ENCODE measurements around the gene GREB1.

The GREB1 gene

DNA sequence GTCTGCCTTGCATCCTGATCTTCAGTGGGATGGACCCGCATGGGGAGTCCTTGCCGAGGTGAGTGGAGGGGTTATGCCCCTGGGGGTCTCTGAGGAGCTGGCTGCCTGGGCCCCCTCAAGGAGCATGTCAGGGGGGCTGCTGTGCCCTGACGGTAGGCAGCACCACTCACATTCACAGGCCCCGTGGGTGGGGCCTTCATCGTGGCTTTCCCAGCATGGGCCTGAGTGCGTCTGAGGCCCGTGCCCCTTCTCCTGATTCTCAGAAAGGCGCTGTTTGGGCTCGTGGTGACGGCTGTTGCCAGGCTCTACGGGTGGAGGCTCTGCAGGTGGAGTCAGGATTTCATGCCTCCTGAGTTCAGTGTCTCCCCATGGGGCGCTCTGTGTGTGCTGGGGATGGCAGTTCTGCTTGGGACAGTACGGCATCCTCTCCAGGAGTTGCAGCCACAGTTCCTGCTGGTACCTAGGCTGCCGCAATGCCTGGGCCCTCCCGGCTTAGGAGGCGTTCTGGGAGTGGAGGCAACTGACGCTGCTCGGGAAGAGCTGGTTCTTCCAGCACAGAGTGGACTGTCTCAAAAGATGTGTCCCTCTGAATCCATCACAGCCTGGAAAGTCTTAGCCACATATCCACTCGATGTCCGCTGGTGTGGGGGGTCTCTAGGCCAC lies 78.8 kb downstream of the GREB1 start:
- ATAC-seq = no peak

DNA sequence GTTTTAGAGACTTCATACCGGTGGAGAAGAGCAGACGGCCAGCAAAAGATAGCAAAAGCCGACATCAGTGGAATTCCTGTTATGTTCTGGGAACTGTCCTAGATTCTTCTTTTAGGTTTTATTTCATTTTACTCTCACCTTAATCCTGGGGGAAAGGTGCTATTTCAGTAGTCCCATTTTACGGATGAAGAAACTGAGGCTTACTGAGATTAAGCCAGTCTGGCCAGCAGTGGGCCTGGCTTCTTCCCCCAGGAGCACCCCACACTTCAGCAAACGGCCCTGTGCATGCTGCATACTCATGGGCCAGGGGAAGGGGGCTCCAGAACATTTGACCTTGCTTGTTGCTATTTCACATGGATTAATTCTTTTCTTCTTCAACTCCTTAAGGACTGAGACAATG lies 79.5 kb downstream of the GREB1 start:
- ATAC-seq = no peak

GRCh38 chr2:11615209-11615608 lies 81.4 kb downstream of the GREB1 start:
- no peak for ATAC-seq

GRCh38 chr2:11616097-11616687 lies 82.3 kb downstream of the GREB1 start:
- no peak for ATAC-seq

DNA sequence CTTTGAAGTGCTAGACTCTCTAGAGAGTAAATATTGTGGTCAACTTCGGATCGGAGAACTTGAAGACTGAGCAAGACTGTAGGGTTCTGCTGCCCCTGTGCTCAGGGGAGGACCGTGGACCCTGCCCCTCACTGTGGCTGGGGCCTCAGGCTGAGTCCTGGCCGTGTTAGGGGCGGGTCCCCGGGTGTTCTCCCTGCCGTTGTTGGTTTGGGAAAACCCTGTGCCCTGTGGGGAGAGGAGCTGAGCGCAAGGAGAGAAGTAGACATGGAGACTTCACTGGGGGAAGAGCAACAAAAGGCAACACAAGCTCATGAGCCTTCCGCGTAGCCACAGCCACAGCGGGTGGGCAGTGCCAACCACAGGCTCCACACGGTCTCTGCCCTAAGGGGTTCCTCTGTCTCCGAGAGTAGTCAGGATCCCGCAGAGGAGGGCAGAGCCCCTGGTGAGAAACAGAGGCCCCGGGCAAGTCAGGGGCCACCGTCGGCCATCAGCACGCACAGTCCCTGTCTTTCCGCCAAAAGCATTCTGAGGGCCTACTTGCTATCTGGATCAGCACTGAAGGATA lies 83.1 kb downstream of the GREB1 start:
- ATAC-seq = no peak

DNA sequence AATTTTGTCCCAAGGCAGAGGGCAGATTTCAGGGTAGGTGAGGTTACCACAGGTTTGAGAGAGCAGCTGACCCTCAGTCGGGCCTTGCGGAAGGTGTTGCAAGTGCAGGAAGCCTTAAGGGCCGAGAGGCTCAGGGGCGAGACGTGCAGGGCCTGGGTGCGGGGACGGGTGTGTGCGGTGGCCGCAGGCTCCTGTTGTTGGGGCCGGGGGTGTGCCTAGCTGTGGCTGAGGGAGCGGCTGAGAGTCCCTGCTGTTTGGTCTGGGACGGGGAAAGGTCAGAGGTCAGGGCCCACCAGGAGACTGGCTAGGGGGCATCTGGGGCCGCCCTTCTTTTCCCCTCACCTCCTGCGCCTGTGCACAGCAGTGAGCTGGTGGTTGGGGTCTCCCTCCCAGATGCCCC lies 83.7 kb downstream of the GREB1 start:
- no peak for ATAC-seq

GRCh38 chr2:11617984-11618707 lies 84.3 kb downstream of the GREB1 start:
- no peak for ATAC-seq

- ATAC-seq = no peak
Measured at GRCh38 chr2:11618708-11619062, 84.8 kb downstream of the GREB1 start.

- no peak for ATAC-seq
Measured at GRCh38 chr2:11621410-11621809, 87.6 kb downstream of the GREB1 start.

DNA sequence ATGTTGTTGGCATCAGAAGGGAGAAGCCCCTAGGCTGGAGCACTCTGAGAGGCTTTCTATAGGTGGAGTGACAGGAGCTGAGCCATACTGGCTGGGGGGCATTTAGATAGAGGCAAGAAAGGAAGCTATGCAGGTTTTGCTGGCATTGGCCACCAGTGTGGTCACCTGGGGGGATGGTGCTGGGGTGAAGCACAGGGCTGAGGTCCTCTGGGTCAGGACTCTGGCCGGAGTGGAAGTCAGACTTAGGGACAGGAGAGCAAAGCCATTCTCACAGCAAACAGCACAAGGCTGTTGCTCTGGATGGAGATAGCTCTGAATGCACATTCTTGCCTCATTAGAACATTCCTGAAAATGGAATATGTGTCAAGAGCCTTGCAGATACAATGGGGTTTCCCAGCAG lies 88.8 kb downstream of the GREB1 start:
- no peak for ATAC-seq

- ATAC-seq = no peak
Measured at GRCh38 chr2:11624893-11625292, 91.0 kb downstream of the GREB1 start.

GRCh38 chr2:11625671-11626070 lies 91.8 kb downstream of the GREB1 start:
- no peak for ATAC-seq

- no peak for ATAC-seq
Measured at GRCh38 chr2:11628675-11629074, 94.8 kb downstream of the GREB1 start.

DNA sequence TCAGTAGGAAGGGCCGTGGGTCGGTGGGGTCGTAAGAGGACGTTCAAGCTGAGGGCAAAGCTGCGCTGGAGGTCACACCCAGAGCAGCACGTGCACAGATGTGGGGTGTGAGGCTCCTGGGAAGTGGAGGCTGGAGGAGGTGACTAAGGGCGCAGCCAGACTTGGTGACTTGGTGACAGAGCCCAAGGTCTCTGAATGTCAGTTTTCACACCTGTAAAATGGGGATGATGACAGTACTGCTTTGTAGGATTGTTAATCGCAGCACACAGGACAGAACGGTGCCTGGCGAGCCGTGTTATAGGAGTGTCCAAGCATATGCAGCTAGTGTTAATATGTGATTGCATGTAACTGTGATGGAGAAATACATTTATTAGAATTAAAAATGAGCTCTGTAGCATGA lies 95.4 kb downstream of the GREB1 start:
- ATAC-seq = no peak

- ATAC-seq = no peak
Measured at GRCh38 chr2:11629851-11630250, 96.0 kb downstream of the GREB1 start.

GRCh38 chr2:11630855-11631254 lies 97.0 kb downstream of the GREB1 start:
- ATAC-seq = no peak

- no peak for ATAC-seq
Measured at GRCh38 chr2:11631462-11631861, 97.6 kb downstream of the GREB1 start.

- ATAC-seq = no peak
Measured at GRCh38 chr2:11633923-11634478, 100.2 kb downstream of the GREB1 start.

DNA sequence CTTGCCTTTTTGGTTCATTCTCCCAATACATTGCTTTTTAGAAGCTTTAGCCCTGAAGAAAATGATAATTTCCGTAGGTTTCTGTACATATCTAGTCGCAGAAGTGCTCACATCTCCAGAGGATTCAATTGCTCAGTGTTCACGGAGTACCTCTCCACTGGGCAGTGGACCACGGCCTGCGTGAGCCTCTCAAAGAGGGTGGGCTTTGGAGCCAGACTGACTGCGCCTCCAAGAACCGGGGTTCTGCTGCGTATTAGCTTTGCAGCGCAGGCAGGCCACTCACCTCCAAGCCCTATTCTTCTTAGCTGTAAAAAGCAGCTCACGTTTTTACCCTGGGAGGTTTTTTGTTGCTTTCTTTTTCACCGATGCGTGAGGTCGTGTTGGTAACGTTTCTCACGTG lies 100.7 kb downstream of the GREB1 start:
- no peak for ATAC-seq

DNA sequence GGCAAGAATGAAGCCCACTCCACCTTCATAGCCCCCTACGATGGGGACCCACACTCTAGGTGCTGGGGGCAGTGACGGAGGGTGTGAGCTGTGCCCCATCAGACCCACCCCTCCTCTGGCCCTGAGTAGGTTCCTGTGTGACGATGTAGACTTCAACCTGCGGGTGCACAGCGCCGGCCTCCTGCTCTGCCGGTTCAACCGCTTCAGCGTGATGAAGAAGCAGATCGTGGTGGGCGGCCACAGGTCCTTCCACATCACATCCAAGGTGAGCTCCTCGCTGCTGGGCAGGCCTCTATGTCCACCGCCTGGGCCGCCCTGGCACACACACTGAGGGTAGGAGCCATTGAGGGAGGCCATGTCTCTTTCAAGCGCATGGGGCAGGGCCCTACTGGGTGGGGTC lies 101.3 kb downstream of the GREB1 start:
- no peak for ATAC-seq

DNA sequence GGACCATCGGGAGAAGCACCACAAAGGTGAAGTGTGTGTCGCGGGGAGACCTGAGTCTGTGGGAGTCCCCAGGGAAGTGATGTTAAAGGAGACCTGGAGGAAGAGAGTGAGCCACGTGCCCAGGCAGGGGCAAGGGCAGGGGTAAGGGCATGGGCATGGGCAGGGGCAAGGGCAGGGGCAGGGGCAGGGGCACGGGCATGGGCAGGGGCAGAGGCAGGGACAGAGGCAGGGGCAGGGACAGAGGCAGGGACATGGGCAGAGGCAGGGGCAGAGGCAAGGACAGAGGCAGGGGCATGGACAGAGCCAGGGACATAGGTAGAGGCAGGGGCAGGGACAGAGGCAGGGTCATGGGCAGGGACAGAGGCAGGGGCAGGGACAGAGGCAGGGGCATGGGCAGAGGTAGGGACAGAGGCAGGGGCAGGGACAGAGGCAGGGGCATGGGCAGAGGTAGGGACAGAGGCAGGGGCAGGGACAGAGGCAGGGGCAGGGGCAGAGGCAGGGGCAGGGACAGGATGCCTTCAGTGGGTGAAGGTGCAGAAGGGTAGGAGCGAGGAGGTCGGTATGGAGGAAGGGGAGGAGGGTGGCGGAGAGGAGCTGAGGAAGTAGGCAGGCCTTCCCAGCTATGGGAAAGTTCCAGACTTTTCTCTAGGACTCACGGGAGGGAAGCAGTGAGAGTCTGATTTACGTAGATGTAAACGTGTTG lies 102.9 kb downstream of the GREB1 start:
- ATAC-seq = no peak

GRCh38 chr2:11637546-11637945 lies 103.7 kb downstream of the GREB1 start:
- no peak for ATAC-seq

DNA sequence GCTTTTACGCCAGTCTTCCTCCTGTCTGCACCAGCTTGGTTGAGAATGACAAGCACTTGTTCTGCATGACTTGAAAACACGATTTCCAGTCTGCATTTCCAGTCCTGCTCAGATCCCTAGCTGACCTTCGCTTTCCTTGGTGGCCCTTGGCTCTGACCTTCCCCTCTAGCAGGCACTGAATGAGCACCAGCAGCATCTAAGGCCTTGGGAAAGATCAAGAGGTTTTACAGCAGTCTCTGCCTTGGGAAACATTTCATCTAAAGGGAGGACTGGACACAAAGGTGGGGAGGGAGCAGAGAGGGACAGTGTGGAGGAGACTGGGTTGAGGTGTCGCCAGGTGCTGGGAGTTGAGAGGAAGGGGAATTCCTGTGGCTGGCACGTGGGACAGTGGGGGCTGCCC lies 105.7 kb downstream of the GREB1 start:
- no peak for ATAC-seq

Data from activated CD4-positive, CD25-positive, alpha-beta regulatory T cell treated with anti-CD3 and anti-CD28 coated beads, Interleukin-2, amount 50 U/mL, for 24 hours (primary cell).